GM21786 (cell line): ENCODE data around the gene EZH2.

Source experiments
- ATAC-seq: cut with Tn5 transposase; IDR thresholded peaks from one replicate; pipeline ENCODE4 v1.9.1; 2021; ENCODE audit not compliant: unreplicated experiment

Gene EZH2

DNA sequence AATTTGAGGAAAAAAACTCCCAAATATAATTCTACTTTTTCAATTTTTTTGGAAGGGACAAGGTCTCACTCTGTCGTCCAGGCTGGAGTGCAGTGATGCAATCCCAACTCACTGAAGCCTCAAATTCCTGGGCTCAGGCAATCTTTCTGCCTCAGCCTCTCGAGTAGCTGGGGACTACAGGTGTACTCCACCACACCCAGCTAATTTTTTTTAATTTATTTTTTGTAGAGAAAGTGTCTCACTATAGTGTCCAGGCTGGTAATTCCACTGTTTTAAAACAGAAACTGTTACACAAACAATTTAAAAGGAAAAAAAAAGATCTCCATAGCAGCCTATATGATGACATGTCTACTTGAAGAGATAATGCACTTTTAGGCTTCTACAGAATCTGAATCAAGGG is 25.6 kb downstream of the EZH2 start:
- no peak for ATAC-seq

DNA sequence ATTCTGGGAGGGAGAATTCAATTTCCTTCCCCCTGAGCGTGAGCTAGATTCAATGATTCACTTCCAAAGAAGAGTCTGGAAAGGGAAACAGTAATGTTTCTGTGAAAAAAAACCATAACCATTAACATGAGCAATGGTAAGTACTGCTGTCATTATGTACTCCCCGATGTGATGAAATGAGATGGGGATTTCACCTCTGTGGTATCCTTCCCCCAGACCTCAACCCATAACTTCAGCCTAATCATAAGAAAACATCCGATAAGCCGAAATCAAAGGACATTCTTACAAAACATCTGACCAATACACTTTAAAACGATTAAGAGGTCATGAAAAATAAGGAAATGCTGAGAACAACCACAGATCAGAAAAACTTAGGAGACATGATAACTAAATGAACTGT is 27.2 kb downstream of the EZH2 start:
- peak; percentile 51 for ATAC-seq

GRCh38 chr7:148856578-148856881 is 27.6 kb downstream of the EZH2 start:
- ATAC-seq, result no peak

DNA sequence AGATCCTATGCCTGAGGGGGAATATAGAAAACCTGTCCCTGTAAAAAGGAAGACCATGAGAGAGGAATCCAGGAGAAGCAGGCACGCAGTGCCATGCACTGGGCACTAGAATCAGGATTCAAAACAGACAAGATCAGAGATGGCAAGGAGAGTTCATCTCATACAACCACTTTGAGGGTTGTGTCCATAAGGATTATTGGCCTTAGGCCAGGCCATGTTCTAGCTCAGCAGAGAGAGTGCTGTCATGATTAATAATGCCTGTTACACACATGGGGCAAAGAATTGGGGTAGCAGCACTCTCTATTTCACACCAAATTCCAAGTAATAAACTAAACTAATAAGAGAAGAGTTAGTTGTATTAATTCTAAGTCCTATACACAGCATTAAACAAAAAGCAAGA is 29.1 kb downstream of the EZH2 start:
- ATAC-seq, result no peak

- no peak for ATAC-seq
Measured at GRCh38 chr7:148852272-148852671, 31.8 kb downstream of the EZH2 start.

GRCh38 chr7:148850564-148850963 is 33.5 kb downstream of the EZH2 start:
- no peak for ATAC-seq

GRCh38 chr7:148849393-148850098 is 34.5 kb downstream of the EZH2 start:
- ATAC-seq, result no peak

DNA sequence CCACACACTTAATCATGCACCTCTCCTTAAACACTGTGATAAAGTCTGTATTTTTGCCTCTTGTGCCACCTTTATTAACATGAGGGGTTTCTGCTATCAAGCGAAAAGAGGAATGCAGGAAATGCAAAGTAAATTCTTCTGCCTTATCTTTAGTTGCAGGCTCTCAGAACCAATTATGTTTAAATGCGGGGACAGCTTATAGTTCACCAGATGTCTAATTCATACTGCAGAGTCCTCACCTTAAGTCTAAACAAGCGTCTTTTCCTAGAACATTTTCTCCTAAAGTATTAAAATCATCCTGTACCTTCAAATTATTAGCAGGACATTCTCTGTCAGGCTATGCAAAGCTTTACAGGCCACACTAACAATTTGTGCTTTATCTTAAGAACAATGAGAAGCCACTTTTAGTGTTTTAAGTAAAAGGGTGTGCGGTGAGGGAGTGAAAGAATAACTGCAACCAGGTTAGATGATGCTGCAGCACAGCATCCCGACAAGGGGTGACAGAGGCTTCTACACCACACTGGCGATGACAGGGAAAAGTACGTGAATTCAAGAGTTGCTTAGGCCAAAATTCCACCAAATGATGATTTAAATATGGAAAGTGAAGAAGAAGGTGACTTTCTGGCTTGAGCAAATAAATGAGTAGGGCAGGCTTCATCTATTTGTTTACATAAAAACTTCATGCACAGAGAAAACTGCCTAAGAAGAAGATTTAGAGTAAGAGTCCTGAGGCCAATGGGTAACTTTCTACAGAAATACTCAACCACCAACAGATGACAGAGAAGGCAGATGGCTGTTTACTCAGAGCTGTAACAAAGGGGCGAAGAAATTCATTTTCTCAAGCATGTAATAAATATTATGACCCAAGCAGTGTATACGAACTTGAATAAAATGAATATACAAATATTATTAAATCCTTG is 36.0 kb downstream of the EZH2 start:
- no peak for ATAC-seq

GRCh38 chr7:148838905-148839304 is 45.2 kb downstream of the EZH2 start:
- ATAC-seq, result no peak

DNA sequence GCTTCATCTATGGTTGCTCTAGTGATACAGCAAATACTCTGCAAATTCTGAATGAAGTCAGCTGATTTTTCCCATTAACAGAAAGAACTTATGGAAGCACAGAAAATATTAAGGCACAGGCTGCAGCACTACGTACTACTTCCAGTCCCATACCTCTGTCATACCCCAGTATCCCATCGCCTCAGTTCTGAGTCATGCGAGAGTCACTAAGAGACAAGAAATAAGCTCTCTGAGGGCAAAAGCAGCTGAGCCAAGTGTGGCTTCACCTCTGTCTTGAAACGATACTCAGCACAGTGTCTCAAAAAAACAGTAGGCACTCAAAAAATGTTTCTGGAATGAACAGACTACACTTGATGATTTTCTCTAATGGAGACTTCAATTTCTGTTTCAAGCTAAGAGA is 48.2 kb downstream of the EZH2 start:
- no peak for ATAC-seq

DNA sequence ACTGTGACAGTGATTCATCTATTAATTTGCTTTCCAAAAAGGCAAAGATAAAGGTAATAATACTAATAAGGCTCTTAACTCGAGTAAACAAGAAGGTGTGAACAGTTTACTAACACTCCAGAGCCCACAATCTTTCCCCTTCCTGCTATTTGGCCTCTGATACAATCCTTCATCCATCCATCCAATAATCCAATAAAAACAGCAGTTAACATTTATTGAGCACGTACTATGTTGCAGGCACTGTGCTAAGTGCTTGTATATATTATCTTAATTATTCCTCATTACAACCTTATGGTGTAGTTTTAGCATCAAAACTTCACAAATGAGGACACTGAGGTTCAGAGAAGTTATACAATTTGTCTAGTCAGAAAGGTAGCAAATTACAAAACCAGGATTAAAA is 49.5 kb downstream of the EZH2 start:
- ATAC-seq, result no peak

- no peak for ATAC-seq
Measured at GRCh38 chr7:148831782-148832181, 52.3 kb downstream of the EZH2 start.

GRCh38 chr7:148830897-148831692 is 53.0 kb downstream of the EZH2 start:
- no peak for ATAC-seq

- no peak for ATAC-seq
Measured at GRCh38 chr7:148828965-148829364, 55.1 kb downstream of the EZH2 start.

DNA sequence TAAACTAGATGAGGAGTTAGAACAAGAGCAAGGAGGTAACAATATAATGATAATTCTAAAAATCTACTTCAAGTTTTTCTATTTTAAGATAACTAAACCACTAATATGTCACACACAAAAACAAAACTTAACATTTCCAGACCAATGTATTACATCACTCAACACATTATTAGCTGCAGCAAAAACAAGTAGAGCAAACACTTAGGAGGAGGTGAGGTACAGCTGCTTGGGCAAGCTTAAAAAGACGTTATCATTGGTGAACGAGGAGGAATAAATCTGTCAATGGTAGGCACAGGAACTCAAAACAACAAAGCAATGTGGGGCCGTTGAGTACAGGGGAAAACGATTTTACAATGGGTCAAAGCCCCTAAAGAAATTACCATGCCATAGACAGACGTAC is 58.8 kb downstream of the EZH2 start:
- no peak for ATAC-seq

DNA sequence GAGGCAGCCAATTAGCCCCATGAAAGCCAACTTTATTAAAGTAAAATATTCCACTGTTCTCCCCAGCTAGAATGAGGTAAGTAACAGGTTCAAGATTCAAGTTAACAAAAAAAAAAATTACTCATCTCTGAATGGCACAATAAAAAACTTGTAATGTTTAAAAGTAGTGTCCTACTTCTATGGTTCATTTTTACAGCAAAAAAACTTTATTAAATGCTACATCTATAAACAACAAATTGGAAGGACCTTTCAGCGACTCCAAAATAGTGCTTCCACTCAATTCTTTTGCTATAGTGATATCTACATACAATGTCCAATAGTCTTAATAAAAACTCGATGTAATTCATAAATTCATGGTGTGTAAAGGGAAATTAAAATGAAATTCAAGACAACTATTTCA is 59.2 kb downstream of the EZH2 start:
- ATAC-seq, result no peak

GRCh38 chr7:148821422-148821821 is 62.7 kb downstream of the EZH2 start:
- ATAC-seq, result no peak

DNA sequence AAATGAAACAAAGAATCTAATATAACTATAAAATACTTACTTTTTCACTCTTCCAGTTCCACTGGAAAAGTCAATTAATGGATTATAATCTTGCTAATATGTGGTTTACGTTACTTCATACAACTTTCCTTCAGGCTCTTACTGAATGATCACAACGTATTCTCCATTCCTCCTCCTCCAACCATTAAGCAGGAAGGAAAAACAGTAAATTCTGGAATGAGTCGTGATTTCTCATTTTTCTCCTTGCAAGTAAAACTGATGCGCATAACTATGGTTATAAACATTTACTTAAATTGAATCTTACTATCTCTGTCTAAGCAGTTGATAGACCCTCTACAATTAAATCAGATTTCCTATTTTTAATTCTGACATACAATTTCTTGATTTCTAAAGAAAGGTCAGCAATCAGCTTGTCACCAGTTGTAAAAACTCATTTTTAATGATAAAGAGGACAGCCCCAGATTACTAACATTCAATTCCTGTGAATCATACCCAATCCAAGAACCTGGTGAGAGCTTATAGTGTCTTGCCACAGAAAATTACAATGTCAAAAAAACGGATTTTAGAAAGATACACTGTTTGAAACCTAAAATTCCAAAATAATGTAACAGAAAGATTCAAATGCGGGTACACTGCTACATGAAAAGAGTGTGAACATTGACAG is 64.3 kb downstream of the EZH2 start:
- no peak for ATAC-seq

- ATAC-seq, result no peak
Measured at GRCh38 chr7:148815612-148816011, 68.5 kb downstream of the EZH2 start.

DNA sequence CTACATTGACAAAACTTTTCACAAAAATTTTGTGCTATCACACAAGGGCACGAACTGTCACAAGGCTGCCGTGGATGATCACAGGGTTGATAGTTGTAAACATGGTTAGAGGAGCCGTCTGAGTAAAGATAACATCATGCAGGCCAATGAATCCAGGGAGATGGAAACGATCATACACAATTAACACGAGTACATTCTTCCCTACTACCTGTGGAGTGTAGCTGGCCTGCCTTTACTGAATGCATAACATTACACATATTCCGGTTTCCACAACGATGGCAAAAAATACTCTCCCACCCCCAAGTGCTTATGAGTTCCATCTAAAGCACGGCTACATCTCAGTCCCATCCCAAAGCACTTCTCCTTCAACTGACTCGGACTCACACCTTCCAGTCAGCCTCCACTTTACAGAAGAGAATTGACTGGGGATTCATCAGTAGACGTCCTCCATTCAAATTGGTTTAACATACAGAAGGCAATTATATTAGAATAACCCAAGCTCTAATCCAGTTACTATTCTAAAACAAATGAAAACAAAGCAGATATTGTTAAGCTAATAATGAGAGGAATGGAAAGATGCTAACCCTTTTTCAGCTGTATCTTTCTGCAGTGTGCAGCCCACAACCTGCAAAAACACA is 69.0 kb downstream of the EZH2 start:
- no peak for ATAC-seq

- no peak for ATAC-seq
Measured at GRCh38 chr7:148813890-148814289, 70.2 kb downstream of the EZH2 start.
